NCI-H526 treated with DMSO at 0.1 percent for 48 hours (cell line): ENCODE measurements around the gene VPS35L.
A peak's percentile ranks its signal among the peaks of the same experiment; 100 is the strongest.

Source experiments
- DNase-seq: peaks from one replicate; lab custom pipeline; 2025; lab: John Stamatoyannopoulos, UW

Gene VPS35L

DNA sequence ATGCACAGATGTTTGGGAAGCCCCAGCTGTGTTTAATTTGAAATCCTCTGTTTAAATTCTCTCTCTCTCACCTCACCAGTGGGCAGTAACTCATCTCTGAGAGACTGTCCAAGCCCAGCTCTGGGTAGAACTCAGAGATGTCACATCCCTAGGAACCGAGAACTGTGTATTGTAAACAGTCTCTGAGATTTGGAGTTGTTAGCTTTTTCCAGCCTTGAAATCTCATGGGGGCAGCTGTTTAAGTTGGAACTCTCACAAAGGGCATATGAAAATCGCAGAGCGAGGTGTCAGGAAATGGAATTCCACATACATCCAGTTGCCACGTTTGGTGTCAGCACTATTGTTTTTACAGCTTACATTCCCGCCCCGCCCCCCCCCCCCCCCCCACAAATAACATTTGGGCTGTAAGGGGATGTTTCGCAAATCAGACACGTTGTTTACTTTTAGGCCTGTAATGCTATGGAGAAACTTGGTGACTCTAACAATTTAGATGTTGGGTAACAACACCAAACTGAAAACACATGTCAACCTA lies 34.3 kb downstream of the VPS35L start:
- no peak for DNase-seq

DNA sequence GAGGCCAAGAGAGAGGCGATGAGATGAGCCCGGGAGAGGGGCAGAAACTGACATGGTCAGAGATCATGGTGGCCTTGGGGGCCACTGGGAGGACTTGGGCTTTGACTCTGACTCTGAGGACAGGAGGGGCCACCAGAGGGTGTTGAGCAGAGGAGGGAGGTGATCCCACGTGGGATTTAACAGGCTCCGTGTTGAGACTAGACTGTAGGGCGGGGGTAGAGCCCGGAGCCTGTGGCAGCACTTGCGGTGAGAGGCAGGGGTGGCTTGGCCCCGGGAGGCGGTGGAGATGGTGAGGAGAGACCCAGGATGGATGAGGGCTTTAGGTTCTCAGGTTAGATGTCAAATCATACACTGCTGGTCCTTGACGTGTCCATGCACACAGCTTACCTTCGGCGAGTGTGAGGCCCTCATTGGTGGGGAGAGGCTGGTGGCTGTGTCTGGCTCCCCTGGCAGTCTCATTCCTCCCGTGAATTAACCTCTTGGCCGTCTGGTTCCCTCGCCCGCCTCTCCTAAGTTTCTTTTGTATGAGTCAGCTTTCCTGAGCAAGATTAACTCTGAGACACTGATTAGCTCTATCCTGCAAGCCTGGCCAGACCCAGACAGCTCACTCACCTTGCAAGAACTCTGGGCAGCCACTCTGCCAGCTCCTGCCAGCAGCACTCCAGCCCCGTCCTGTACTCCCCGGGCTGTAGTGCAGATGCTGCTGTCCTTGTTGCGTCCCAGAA lies 39.7 kb downstream of the VPS35L start:
- no peak for DNase-seq

DNA sequence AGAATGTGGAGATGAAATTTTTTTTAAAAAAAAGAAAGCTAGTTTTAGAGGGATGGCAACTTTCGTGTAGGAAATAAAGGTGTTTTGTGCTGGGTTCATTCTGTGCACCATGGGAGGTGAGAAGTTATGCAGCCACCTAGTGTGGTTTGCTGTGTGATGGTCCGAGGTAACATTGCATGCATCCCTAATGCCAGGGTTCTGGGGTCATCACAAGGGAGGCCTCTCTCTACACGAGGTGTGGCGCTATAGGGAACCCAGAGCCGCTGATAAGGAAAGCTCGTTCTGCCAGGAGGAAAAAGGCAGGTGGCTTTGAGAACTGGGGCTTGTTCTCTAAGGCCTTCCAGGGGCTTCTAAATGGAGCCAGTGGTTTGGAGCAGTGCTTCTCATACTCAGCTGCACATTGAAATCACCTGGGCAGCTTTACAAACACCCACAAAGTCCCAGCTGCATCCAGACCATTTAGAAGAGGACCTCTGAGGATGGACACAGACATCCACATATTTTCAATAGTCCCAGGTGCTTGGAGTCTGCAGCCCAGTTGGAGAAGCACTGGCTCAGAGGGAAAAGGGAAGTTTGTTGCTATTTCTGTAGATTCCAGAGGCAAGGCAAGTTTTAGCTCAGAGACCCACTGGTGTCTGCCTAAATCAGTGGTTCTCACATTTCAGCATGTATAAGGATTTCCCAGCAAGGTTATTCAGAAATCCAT lies 43.5 kb downstream of the VPS35L start:
- no peak for DNase-seq

DNA sequence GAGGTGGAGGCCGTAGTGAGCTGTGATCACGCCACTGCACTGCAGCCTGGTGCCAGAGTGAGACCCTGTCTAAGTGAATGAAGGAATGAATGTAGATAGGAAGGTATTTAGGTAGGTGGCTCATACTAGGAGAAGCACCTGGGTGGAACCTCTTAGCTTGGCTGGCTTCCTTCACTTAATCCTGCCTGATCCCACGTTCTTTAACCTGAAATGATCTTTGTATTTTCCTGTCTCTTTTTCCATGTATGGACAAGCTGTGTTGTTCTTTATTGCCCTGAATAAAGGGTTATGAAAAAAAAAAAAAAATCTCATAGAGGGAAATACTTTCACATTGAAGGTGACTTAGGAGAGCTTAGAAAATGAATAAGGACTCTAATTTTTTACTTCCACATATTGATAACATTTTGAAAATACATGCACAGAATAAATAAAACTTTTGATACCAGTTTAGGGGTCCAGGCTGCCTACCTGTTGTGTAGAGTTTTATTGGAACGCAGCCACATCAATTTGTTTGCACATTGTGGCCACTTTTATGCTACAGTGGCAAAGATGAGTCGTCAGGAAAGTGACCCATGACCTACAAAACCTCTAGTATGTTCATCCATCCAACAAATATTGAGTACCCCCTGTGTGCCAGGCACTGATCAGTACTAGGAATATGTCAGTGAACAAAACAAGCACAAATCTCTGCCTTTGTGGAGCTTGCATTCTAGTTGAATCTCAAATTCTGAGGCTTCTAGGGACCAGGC lies 44.6 kb downstream of the VPS35L start:
- no peak for DNase-seq

DNA sequence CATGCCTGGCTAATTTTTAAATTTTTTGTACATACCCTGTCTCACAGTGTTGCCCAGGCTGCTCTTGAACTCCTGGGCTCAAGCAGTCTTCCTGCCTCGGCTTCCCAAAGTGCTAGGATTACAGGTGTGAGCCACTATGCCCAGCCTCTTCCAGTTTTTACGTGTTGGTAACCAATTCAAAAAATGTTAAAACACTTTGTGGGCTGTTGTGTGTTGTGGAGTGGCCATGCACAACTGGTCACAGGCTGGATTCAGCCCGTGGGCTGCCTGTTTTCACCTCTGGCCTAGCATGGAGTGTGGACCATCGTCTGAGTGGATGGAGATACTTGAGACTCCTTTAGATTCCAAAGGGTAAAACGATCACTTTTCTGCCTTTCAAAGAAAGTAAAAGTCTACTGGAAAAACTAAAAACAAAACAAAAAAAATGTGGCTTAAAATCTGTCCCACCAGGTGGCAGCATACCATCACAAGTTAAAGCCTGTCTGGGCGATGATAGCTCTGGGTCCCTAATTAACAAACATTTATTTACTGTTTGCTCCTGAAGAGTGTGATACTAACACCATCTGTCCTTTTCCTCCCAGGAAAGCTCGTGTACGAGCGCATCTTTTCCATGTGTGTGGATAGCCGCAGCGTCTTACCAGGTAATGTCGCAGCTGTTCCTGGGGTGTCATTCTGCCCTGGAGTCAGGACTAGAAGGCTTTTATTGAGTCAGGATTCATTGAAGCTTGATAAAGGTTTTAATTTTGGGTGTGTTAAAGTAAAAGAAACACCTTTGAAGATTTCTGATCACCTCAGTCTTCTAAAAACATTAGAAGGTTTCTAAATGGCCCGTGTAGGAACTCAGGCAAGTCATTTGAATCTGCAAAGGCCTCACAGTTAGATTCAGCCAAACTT lies 45.8 kb downstream of the VPS35L start:
- DNase-seq, result peak; percentile 20

DNA sequence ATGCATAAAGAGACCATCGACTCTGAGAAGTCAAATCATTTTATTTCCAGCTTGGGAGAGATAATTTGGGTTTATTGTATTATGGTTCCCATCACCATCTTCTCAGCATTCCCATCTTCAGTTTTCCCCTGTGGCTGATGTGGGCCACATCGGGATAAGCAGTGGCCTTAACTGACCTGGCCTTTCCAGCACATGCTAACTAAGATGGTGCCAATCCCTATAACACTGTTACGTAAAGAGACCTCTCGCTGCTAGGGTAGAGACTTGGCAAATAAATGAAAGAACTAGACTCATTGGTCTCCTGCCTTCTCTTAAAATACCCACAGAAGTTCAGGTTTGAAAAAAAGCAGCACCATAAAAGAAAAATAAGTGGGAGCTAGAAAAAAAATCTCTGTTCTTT lies 49.4 kb downstream of the VPS35L start:
- no peak for DNase-seq

DNA sequence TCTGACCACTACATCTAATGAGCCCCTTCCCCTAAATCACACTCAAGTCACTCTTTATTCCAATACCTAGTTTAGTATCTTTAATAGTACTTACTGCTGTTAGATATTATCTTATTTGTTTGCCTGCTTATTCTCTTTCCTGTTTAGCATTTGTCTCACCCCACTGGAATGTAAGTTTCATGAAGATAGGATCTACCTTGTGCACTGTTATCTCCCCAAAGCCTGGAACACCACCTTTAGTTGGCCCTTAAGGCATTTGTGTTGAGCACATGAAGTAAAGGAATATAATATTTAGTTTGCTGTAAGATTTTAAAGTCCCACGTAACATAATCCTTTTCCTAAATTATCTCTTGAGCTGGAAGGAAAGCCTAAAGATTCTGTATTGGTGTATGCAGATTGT lies 50.2 kb downstream of the VPS35L start:
- DNase-seq, result no peak

DNA sequence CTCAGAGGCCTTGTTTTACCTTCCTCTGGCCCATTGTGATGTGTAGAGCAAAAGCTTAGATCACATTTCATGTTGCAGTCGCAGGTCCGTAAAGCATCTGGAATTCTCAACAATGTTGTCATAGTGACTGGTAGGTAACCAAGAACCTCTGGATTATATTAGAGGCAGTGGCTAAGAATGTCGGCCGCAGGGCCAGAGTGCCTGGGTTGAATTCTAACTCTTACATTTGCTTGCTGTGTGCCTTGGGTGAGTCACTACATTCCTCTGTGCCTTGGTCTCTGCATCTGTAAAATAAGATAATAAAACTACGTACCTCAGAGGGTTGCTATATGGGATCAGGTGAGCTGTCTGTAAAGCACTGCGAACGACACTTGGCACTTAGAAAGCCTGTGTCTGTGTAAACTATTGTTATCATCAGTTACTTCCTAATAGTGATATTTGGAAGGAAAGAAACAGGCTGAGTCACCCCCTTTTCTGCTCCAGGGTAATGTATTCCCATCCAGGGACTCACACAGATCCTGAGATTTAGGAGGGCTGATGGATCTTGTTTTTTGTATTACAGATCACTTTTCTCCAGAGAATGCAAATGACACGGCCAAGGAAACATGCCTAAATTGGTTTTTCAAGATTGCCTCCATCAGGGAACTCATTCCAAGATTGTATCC lies 52.2 kb downstream of the VPS35L start:
- no peak for DNase-seq

DNA sequence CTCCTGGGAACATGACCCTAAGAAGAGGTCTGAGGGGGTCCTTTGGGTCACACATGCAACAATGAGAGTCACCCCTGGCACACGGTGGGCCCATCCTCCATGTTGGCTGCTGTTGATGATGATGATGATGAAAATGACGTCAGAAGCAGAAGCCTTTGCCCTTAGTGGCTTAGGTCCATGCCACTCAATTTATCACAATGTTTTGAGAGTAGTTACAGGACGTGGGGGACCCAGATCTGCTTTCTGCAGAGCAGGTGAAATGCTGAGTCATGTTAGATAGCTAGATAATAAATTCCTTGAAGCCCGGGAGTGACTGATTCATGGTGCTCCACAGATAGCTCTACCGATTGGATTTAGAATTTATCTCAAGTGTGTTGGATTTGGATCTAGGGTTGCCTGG lies 53.9 kb downstream of the VPS35L start:
- DNase-seq, result no peak

DNA sequence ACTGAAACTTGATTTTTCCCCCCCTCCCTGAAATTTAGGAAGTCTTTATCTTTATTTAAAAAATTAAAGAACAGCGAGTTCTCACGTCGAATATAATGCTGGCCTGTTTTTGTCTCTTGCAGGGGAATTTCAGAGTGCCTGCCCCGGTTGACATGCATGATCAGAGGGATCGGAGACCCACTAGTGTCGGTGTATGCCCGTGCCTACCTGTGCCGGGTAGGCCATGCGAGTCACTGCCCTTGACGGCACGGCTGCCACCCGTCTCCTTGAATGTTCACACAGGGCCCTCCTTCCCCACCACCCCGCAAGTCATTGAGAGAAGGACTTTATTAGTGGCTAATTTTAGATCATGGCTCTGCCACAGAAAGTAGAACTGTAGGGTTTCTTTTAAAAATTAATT lies 54.7 kb downstream of the VPS35L start:
- DNase-seq, result no peak

DNA sequence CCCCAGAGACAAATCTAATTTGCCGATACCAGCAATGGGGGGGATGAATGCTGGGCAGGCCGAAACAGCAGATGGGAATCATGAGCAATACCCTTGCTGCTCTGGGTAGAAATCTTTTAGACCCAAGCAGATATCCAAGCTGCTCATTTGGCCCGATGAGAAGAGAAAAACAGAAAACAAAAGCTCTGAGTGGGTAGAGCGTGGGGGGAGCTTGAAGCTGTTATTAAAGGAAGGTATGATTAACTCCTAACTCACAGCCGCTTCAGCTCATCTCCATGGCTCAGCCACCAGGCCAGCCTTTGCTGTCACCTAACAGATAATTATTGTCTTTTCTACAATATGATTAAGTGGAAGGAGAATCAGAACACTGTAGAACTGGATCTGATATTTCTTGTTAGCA lies 58.3 kb downstream of the VPS35L start:
- DNase-seq, result no peak

DNA sequence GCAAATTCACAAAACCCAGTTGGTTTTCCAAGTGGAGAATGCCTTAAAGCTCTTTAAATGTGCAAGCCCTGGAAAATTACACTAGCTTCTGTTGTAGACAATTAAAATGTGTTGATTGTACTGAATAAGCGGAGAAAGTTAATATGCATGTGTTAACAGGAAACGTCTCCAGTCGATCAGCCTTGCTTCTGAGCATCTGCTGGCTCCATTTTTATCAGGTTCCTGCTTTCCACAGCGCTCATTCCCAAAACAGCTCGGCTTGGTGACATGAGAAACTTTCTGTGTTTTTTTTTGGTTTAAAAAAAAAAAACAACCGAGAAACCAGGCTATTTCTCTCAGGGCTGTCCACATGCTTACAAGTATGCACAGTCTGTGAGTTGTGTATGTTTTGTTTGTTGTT lies 60.7 kb downstream of the VPS35L start:
- DNase-seq, result no peak

DNA sequence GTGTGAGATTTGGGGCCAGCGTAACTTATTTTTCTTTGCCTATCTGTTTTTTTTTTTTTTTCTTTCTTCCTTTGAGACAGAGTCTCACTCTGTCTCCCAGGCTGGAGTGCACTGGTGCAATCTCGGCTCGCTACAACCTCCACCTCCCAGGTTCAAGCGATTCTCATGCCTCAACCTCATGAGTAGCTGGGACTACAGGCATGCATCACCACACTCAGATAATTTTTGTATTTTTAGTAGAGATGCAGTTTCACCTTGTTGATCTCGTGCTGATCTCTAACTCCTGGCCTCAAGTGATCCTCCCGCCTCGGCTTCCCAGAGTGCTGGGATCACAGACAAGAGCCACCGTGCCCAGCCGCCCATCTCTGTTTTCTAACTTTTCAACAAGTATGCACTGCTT lies 63.4 kb downstream of the VPS35L start:
- DNase-seq, result no peak

DNA sequence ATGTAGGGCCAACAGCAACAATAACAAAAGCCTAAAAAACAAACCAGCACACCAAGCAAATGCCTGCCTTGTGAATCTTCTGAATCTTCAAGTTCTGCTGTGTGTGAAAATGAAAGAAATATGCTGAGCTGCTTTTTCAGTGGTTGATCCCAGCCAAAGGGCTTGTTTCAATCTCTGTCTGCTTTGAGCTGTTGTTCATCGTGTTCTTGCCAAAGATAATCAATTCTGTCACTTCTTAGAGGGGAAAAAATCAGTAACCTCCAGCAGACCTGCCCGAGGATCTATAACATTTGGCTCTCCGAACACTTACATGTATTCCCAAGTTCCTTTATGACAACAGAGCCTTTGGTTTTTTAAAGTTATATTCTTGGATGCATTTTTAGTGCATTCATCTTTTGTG lies 65.9 kb downstream of the VPS35L start:
- DNase-seq, result no peak

DNA sequence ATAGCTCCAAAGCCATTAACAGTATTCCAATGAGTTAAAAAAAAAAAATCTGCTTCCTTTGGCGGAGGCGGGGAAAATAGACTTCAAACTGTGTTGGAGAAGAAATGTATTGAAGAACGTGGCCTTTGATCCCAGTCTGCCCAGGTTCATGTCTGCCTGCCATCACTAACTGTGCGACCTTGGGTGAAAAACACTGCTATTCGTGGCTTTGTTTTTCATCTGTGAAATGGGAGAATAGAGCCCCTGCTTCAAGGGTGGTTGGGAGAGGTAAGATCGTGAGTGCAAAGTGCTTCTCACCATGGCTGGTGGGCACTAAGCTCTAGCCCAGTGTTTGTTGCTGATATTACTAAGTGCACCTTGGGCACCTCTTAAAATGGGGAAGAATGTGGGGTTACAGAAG lies 69.5 kb downstream of the VPS35L start:
- no peak for DNase-seq

DNA sequence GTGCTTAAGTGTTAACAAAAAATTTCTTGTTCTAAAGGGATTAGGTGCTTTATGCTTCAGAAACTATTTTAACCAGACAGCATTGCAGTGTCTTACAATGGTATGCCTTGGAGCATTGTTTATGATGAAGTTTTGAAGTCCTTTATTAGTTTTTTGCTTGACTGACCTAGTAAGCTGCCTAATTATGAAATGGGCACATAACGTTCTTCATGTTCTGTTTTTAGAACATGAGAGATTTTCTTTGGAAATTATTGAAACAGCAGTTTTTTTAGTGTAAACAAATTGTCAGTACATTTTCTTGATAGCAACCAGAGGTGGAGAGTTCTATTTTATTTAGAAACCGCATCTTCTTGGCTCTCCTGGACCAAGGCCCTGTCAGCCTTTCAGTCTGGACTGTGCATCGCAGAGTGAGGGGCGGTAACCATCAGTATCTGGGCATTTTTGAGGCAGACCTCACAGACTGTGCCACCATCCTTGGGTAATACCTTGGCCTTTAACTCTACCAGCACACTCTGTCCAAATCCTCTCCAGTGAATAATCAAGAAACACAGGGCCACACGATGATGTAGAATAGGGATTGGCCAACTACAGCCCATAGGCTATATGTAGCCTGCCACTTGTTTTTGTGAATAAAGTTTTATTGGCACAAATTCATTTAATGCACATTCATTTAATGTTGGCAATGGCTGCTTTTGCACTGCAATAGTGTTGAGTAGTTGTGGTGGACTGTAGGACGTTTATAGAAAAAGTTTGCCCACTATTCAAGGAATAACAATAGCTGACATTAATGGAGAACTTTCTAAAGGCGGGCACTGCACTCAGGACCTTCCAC lies 81.1 kb downstream of the VPS35L start:
- DNase-seq, result no peak

DNA sequence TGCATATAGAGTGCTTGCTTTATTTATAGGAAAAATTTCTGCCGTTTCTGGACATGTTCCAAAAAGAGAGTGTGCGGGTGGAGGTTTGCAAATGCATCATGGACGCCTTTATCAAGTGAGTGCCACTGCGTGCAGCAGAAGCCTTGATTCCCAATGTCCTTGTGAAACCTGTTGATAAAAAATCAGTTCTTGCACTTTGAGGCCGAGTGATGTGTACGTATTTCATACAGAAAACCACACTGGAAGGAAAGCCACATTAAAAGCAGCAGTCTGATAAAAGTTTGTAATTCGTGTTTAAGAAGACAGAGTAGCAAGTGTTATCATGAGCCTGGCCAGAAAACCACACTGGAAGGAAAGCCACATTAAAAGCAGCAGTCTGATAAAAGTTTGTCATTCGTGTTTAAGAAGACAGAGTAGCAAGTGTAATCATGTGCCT lies 84.5 kb downstream of the VPS35L start:
- DNase-seq, result no peak

DNA sequence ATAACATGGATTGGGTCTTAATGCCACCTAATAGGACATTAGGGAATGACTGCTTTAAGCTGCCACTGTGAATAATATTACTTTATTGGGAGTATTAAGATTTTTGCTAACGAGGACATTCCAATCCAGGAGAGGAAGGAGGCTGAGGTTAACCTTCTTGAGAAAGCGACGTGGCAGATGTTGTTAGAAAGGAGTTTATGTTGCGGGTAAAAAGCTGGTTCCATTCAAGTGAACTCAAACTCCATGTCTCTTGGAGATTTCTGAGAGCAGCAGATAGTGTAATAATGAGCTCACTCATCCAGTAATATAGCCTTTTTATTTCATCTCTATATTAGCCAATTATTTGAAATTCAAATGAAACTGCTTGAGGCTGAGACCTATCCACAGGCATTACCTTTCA lies 87.0 kb downstream of the VPS35L start:
- peak; percentile 29 for DNase-seq

DNA sequence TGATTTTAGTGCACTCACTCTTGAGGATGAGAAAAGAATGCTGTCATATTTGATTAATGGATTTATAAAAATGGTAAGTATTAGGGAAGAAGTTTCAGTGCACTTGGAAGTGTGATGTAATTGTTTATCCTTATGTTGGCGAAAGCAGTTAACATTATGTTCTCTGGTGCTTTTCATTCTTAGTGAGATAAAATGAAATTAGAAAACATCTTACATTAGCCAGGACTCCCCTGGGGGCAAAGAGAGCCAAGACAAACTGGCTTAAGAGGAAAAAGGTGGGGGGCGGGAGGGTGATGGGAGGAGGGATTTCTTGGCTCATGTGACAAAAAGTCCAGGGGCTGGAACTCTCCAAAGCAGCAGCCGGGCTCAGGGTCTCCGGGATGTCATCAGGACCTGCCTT lies 89.4 kb downstream of the VPS35L start:
- no peak for DNase-seq

DNA sequence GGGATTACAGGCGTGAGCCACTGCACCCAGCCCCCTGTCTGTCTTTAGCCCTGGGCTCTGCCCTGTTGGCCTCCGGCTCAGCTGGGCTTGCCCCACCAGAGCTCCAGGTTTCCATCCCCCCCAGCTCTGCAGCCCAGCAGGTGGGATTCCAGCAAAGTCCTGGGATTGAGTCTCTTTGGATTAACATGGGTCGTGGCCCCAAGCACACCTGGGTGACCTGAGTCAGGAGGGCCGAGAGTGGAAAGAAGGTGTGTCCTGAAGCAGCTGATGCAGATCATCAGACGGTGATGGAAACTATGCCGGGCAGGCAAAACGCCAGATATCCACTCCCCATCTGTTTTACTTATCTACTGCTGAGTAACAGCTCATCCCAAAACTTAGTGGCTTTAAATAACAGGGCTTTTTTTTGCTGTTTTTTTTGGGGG lies 90.1 kb downstream of the VPS35L start:
- DNase-seq, result no peak
